ENCODE measurements around the gene EFNA2.
"Not testable (repeated sequence)": the region's sequence is repeated elsewhere in the genome, so short reads cannot be mapped to it uniquely, and the experiment has no call there.

The EFNA2 gene

GRCh38 chr19:1293782-1294604 is 8.3 kb downstream of the EFNA2 start:
- DNase-seq (ENCODE audit: low read depth, low spot score), result no peak
- H3K27ac ChIP-seq, result no peak overlapping the region

GRCh38 chr19:1294688-1295087 is 9.0 kb downstream of the EFNA2 start:
- H3K27ac ChIP-seq, result no peak overlapping the region
- DNase-seq (ENCODE audit: low read depth, low spot score), result no peak

- no peak for DNase-seq (ENCODE audit: low read depth, low spot score)
- H3K27ac ChIP-seq, result no peak overlapping the region
These were observed 9.7 kb downstream of the EFNA2 start for GRCh38 chr19:1295169-1296012.

GRCh38 chr19:1296078-1296477 is 10.4 kb downstream of the EFNA2 start:
- no peak overlapping the region for H3K27ac ChIP-seq
- DNase-seq (ENCODE audit: low read depth, low spot score), result no peak

GRCh38 chr19:1296575-1297271 is 11.1 kb downstream of the EFNA2 start:
- no peak for DNase-seq (ENCODE audit: low read depth, low spot score)
- no peak overlapping the region for H3K27ac ChIP-seq

GRCh38 chr19:1298235-1298634 is 12.6 kb downstream of the EFNA2 start:
- no peak for DNase-seq (ENCODE audit: low read depth, low spot score)
- no peak overlapping the region for H3K27ac ChIP-seq

- DNase-seq (ENCODE audit: low read depth, low spot score), result no peak
- no peak overlapping the region for H3K27ac ChIP-seq
These were observed 14.1 kb downstream of the EFNA2 start for GRCh38 chr19:1299801-1300200.

- no peak overlapping the region for H3K27ac ChIP-seq
- no peak for DNase-seq (ENCODE audit: low read depth, low spot score)
These were observed 15.2 kb downstream of the EFNA2 start for GRCh38 chr19:1300744-1301490.

- no peak for DNase-seq (ENCODE audit: low read depth, low spot score)
- H3K27ac ChIP-seq, result no peak overlapping the region
These were observed 17.0 kb downstream of the EFNA2 start for GRCh38 chr19:1302533-1303239.

GRCh38 chr19:1304197-1304924 is 18.7 kb downstream of the EFNA2 start:
- H3K27ac ChIP-seq, result no peak overlapping the region
- DNase-seq (ENCODE audit: low read depth, low spot score), result no peak

- not testable (repeated sequence) for DNase-seq (ENCODE audit: low read depth, low spot score); H3K27ac ChIP-seq
These were observed 19.7 kb downstream of the EFNA2 start for GRCh38 chr19:1305354-1305753.

GRCh38 chr19:1307320-1307719 is 21.6 kb downstream of the EFNA2 start:
- no peak overlapping the region for H3K27ac ChIP-seq
- DNase-seq (ENCODE audit: low read depth, low spot score), result no peak

GRCh38 chr19:1307755-1308303 is 22.2 kb downstream of the EFNA2 start:
- no peak for DNase-seq (ENCODE audit: low read depth, low spot score)
- H3K27ac ChIP-seq, result no peak overlapping the region

- H3K27ac ChIP-seq, result no peak overlapping the region
- no peak for DNase-seq (ENCODE audit: low read depth, low spot score)
These were observed 23.0 kb downstream of the EFNA2 start for GRCh38 chr19:1308718-1309117.

- no peak overlapping the region for H3K27ac ChIP-seq
- no peak for DNase-seq (ENCODE audit: low read depth, low spot score)
These were observed 24.5 kb downstream of the EFNA2 start for GRCh38 chr19:1309977-1310852.

GRCh38 chr19:1310853-1311180 is 25.1 kb downstream of the EFNA2 start:
- H3K27ac ChIP-seq, result no peak overlapping the region

GRCh38 chr19:1311543-1312091 is 25.9 kb downstream of the EFNA2 start:
- H3K27ac ChIP-seq, result no peak overlapping the region
- DNase-seq (ENCODE audit: low read depth, low spot score), result no peak

More at GRCh38 chr19:1310853-1311180, 25.1 kb downstream of the EFNA2 start:
- no peak for DNase-seq (ENCODE audit: low read depth, low spot score)

Measured in epithelial cell of prostate (primary cell).